Fibroblast of villous mesenchyme (primary cell): ENCODE measurements around the gene PGGHG. TPM values are rescaled to one million over a fixed set of nuclear protein-coding genes. Genes with fewer than 3 reads are reported as not detected.
A peak's percentile ranks its signal among the peaks of the same experiment; 100 is the strongest.

Experiments
- DNase-seq: peaks from one replicate; pipeline ENCODE4 v3.0.0-alpha.2; 2010; ENCODE audit warnings: low read depth
- H3K4me3 ChIP-seq: 2 replicates; pipeline ENCODE4 v1.5.1; 2011; ENCODE audit warnings: low read depth, mild to moderate bottlenecking, low read length
- total RNA-seq: library from RNA; depleted of rRNA; stranded (reverse); fragments of >200 nt; gene quantifications from 2 replicates; pipeline ENCODE4 v1.2.3, GENCODE V29; 2012
- TF ChIP-seq, protein P1 (sequence below): IDR thresholded peaks from 2 replicates; pipeline ENCODE4 v1.5.1; 2012; ENCODE audit warnings: low read depth, mild to moderate bottlenecking, low read length; ENCODE audit not compliant: insufficient read depth

Gene PGGHG
- total RNA-seq, 1 donor: 7.8 TPM

- TF ChIP-seq, protein P1, sequence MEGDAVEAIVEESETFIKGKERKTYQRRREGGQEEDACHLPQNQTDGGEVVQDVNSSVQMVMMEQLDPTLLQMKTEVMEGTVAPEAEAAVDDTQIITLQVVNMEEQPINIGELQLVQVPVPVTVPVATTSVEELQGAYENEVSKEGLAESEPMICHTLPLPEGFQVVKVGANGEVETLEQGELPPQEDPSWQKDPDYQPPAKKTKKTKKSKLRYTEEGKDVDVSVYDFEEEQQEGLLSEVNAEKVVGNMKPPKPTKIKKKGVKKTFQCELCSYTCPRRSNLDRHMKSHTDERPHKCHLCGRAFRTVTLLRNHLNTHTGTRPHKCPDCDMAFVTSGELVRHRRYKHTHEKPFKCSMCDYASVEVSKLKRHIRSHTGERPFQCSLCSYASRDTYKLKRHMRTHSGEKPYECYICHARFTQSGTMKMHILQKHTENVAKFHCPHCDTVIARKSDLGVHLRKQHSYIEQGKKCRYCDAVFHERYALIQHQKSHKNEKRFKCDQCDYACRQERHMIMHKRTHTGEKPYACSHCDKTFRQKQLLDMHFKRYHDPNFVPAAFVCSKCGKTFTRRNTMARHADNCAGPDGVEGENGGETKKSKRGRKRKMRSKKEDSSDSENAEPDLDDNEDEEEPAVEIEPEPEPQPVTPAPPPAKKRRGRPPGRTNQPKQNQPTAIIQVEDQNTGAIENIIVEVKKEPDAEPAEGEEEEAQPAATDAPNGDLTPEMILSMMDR: no peak
- DNase-seq: no peak
- H3K4me3 ChIP-seq: no peak overlapping the region
Observed at GRCh38 chr11:276219-276618, 12.7 kb upstream of the PGGHG start.

DNA sequence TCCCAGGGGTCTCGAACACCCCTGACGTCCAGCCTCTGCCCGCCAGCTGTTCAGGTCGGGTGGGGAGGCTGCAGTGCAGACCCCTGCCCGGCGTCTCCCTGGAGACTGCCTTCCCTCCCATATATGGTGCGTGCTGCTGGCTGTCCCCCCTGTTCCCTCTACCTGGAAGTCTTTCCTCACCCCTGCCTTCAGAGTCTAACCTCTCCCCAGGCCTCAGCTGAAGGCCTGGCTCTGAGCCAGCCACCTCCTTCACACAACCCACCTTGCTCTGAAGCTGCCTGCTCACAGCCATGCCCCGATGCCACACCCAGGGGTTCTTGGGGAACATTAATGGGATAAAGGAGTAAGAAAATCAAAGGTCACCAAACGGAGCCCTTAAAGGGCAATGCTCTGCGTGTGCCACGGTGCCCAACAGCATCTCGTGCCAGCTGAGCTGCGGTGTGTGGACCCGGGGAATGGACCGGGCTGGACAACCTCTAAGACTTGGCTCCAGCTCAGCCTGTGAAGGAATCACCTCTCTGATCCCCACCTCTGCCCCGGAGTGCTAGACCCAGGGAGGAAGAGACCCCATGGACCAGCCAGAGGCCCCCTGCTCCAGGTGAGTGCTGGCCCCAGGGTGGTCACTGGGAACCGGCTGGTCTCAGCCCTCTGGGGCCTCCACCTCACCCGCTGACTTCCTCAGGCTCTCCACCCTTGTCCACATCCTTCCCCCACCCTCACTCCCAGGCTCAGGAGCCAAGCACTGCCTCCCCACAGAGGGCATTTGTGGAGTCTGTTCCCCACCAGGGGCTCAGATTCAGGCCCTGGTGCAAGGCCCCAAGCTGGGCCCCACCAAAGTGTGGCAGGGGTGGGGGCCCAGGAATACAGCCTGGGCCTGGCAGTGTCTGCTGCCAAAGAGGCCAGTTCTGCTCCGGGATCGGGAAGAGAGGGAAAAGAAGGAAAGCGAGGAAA, 10.7 kb upstream of the PGGHG start, which contains the start of gene NLRP6:
Gene NLRP6 (plus strand): TSS at position 407 of the 951 bp plus-strand sequence. CDS start 163 bp downstream, at position 570.
- no peak within 1 kb of the TSS for H3K4me3 ChIP-seq
- no peak for DNase-seq
- TF ChIP-seq, protein P1: no peak

- DNase-seq: no peak
- no peak overlapping the region for H3K4me3 ChIP-seq
- TF ChIP-seq, protein P1: no peak
Observed at GRCh38 chr11:279040-279965, 9.6 kb upstream of the PGGHG start.

DNA sequence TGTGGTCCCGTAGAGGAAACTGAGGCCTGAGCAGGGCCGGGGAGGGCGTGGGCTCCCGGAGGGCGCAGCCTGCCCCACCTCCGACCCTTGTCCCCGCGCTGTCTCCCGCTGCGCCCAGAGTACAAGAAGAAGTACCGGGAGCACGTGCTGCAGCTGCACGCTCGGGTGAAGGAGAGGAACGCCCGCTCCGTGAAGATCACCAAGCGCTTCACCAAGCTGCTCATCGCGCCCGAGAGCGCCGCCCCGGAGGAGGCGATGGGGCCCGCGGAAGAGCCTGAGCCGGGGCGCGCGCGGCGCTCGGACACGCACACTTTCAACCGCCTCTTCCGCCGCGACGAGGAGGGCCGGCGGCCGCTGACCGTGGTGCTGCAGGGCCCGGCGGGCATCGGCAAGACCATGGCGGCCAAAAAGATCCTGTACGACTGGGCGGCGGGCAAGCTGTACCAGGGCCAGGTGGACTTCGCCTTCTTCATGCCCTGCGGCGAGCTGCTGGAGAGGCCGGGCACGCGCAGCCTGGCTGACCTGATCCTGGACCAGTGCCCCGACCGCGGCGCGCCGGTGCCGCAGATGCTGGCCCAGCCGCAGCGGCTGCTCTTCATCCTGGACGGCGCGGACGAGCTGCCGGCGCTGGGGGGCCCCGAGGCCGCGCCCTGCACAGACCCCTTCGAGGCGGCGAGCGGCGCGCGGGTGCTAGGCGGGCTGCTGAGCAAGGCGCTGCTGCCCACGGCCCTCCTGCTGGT, 8.8 kb upstream of the PGGHG start:
- H3K4me3 ChIP-seq: no peak overlapping the region
- peak; percentile 37 for DNase-seq
- TF ChIP-seq, protein P1: no peak

- TF ChIP-seq, protein P1: no peak
- no peak overlapping the region for H3K4me3 ChIP-seq
- DNase-seq: no peak
Observed at GRCh38 chr11:280706-281485, 8.0 kb upstream of the PGGHG start.
